Measurements from ENCODE around the gene UBASH3B. TPM values are rescaled to one million over a fixed set of nuclear protein-coding genes. Genes with fewer than 3 reads are reported as not detected.

UBASH3B gene
- total and polyA plus RNA-seq, 9 donors: 0.31 to 5.9 (median 1.8) TPM

DNA sequence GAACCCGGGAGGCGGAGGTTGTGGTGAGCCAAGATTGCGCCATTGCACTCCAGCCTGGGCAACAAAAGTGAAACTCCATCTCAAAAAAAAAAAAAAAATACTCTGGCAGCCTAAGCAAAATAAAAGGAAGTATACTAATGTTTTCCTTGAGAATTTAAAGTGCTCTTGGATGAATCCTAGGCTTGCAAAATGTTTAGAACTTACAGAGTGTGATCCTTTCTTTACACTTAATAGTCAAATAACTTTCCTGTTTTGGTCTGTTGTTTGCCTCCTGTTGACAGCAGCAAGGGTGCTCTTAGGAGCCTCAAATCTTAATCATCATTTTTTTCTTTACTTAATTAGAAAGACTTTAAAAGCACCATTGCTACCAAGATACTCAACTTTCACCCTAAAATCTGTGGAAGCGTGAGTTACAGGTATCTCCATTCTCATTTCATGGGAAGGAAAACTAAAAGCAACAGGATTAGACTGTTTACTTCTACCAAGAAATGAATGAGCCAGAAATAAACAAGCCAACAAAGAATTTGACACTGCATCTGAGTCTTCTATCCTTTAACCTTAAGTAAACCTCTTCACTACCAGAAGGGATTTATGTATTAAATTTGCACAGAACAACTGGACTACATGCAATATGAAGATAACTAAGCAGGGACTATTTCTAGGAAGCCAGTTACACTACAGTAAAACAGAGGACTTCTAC is 144.0 kb downstream of the UBASH3B start:
- intact Hi-C loops (cut with DNase I): no loop called here
- WGBS, 3 donors: 55 to 66% (median 59%) methylated on average over 4 of the region's 4 CpGs

DNA sequence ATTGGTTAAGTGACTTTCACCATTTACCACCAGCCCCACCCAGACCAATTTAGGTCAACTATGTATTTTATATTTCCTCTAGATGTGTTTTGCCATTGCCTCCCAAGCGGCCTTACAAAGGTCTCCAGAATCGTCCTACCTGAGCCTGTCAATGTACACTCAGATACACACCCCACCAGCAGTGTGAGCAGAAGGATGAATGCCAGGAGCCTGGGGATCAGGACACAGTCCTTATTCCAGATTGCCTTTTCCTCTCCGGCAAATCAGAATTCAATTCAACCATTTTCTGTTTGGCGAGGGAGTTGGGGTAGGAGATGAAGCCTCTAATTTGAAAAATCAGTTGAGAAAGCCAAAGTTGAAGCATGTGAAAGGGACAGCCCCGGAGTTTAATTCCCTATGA is 147.4 kb downstream of the UBASH3B start:
- H3K4me3 ChIP-seq: no peak overlapping the region
- no peaks in the 10 kb centered on the region for H3K4me1 ChIP-seq (ENCODE audit: insufficient read depth)
- WGBS, 3 donors: 94 to 97% (median 97%) methylated on average over 5 of the region's 5 CpGs
- no peaks in the 10 kb centered on the region for H3K36me3 ChIP-seq
- TF ChIP-seq POLR2A (IDR thresholded peaks at IDR 0.05) (no peak), EP300 (IDR thresholded peaks at IDR 0.05) (no peak)
- TF ChIP-seq, protein P1, sequence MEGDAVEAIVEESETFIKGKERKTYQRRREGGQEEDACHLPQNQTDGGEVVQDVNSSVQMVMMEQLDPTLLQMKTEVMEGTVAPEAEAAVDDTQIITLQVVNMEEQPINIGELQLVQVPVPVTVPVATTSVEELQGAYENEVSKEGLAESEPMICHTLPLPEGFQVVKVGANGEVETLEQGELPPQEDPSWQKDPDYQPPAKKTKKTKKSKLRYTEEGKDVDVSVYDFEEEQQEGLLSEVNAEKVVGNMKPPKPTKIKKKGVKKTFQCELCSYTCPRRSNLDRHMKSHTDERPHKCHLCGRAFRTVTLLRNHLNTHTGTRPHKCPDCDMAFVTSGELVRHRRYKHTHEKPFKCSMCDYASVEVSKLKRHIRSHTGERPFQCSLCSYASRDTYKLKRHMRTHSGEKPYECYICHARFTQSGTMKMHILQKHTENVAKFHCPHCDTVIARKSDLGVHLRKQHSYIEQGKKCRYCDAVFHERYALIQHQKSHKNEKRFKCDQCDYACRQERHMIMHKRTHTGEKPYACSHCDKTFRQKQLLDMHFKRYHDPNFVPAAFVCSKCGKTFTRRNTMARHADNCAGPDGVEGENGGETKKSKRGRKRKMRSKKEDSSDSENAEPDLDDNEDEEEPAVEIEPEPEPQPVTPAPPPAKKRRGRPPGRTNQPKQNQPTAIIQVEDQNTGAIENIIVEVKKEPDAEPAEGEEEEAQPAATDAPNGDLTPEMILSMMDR (IDR thresholded peaks at IDR 0.05): no peak
- H3K27me3 ChIP-seq: no peaks in the 10 kb centered on the region
- intact Hi-C loops (cut with DNase I): no loop called here
- DNase-seq: no peak
- no peaks in the 10 kb centered on the region for H3K9me3 ChIP-seq
- H3K27ac ChIP-seq: no peak overlapping the region

More for the DNA sequence above, 144.0 kb downstream of the UBASH3B start:
- Histone ChIP-seq H3K27me3 (no peaks in the 10 kb centered on the region), H3K36me3 (no peaks in the 10 kb centered on the region), H3K27ac (no peak overlapping the region), H3K4me3 (no peak overlapping the region), H3K4me1 (ENCODE audit: insufficient read depth) (no peaks in the 10 kb centered on the region), H3K9me3 (no peaks in the 10 kb centered on the region)
- TF ChIP-seq, protein P1 (IDR thresholded peaks at IDR 0.05): no peak
- TF ChIP-seq EP300 (IDR thresholded peaks at IDR 0.05): no peak
- no peak for TF ChIP-seq POLR2A (IDR thresholded peaks at IDR 0.05)
- no peak for DNase-seq

DNA sequence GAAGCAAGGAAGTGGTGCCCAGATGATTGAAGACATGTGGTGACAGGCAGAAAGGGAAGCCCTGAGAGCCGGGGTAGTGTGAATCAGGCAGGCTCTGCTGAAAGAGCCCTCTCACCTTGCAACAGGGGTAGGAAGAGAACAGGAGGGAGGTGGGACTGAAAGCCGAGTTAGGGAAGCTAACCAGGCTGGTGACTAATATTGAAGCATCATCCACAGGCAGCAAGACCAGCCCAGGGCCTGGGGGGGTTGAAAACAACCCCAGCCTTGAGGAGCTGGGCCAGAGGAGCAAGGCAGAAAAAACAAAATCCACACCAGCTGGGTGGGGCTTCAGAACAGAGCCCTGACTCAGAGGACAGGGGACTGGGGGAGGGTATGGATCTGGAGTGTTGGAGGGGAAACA is 147.8 kb downstream of the UBASH3B start:
- Histone ChIP-seq H3K4me3 (no peak overlapping the region), H3K4me1 (ENCODE audit: insufficient read depth) (no peaks in the 10 kb centered on the region), H3K27me3 (no peaks in the 10 kb centered on the region), H3K36me3 (no peaks in the 10 kb centered on the region), H3K9me3 (no peaks in the 10 kb centered on the region), H3K27ac (no peak overlapping the region)
- DNase-seq: no peak
- WGBS, 3 donors: 72 to 83% (median 82%) methylated on average over 2 of the region's 2 CpGs
- TF ChIP-seq, protein P1 (IDR thresholded peaks at IDR 0.05): no peak
- TF ChIP-seq POLR2A (IDR thresholded peaks at IDR 0.05) (no peak), EP300 (IDR thresholded peaks at IDR 0.05) (no peak)
- intact Hi-C loops (cut with DNase I): no loop called here

DNA sequence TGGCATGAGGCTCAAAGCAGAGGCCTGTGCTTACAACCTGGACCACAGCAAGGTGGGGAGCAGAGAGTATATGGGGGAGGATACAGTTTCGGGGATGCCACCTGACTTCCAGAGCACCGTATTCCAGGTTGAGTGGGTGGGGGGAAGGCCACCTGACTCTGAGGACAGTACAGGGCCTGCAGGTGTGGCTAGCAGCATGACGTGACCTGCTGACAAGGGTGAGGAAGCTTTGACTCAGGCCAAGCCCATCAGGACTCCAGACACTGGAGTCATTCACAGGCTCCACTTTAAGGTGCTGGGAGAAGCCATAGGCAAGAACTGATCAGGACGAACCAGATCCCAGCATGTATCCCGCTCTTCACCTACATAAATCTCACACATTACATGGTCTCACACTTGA is 148.2 kb downstream of the UBASH3B start:
- intact Hi-C loops (cut with DNase I): no loop called here
- Histone ChIP-seq H3K9me3 (no peaks in the 10 kb centered on the region), H3K27ac (no peak overlapping the region), H3K36me3 (no peaks in the 10 kb centered on the region), H3K4me3 (no peak overlapping the region), H3K27me3 (no peaks in the 10 kb centered on the region), H3K4me1 (ENCODE audit: insufficient read depth) (peaks cover 2% of the 10 kb centered on the region)
- WGBS, 3 donors: 91 to 99% (median 95%) methylated on average over 5 of the region's 5 CpGs
- no peak for DNase-seq
- TF ChIP-seq POLR2A (IDR thresholded peaks at IDR 0.05) (no peak), EP300 (IDR thresholded peaks at IDR 0.05) (no peak)
- TF ChIP-seq, protein P1 (IDR thresholded peaks at IDR 0.05): no peak
